ENCODE measurements around the gene DMD. TPM values are rescaled to one million over a fixed set of nuclear protein-coding genes. Genes with fewer than 3 reads are reported as not detected.

The DMD gene
- total RNA-seq, 1 donor, result 32.4 TPM

DNA sequence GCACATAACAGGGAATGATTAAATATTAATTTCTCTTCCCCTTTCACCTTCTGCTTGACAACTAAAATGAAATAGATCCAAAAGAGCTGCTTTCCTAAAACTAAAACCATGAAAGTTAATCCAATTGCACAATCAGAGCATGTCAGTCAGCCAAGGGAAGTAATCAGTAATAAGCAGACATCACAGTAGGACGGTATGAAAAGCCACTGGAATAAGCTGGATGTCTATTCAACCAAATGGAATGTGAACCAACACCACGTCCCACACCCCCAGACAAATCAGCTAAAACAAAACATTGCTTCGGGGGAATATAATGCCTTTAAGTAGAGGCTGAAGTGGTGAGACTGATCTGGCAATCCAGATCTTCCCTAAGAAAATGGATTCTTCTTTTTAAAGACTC is 1280.1 kb downstream of the DMD start:
- TF ChIP-seq, protein P1, sequence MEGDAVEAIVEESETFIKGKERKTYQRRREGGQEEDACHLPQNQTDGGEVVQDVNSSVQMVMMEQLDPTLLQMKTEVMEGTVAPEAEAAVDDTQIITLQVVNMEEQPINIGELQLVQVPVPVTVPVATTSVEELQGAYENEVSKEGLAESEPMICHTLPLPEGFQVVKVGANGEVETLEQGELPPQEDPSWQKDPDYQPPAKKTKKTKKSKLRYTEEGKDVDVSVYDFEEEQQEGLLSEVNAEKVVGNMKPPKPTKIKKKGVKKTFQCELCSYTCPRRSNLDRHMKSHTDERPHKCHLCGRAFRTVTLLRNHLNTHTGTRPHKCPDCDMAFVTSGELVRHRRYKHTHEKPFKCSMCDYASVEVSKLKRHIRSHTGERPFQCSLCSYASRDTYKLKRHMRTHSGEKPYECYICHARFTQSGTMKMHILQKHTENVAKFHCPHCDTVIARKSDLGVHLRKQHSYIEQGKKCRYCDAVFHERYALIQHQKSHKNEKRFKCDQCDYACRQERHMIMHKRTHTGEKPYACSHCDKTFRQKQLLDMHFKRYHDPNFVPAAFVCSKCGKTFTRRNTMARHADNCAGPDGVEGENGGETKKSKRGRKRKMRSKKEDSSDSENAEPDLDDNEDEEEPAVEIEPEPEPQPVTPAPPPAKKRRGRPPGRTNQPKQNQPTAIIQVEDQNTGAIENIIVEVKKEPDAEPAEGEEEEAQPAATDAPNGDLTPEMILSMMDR (IDR thresholded peaks at IDR 0.05; ENCODE audit: insufficient read depth, low read depth, low read length), result no peak
- DNase-seq (ENCODE audit: low read depth), result peak; percentile 3
- no peak overlapping the region for H3K4me3 ChIP-seq (ENCODE audit: low read depth, low read length)

- no peak for DNase-seq (ENCODE audit: low read depth)
- TF ChIP-seq, protein P1 (IDR thresholded peaks at IDR 0.05; ENCODE audit: insufficient read depth, low read depth, low read length), result no peak
- no peak overlapping the region for H3K4me3 ChIP-seq (ENCODE audit: low read depth, low read length)
These were observed 1282.0 kb downstream of the DMD start for GRCh38 chrX:31929366-31929765.

DNA sequence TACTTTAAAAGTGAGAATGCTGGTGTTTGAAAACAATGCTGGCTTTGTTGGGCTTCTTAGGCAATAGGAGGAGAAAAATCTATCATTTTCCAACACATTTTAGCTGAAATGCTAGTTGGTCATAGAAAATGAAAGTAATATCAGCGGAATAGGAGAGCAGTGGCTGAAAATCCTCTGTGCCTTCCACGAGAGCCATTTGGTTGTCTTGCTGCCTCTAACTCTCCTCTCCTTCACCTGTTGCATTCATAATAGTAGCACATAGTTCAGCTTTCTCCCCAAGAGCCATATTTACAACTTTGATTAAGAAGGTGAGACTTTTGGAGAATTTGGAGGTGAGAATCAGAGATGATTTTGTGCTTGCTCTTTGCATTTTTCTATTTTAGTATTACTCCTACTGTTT is 1290.1 kb downstream of the DMD start:
- DNase-seq (ENCODE audit: low read depth), result no peak
- no peak overlapping the region for H3K4me3 ChIP-seq (ENCODE audit: low read depth, low read length)
- TF ChIP-seq, protein P1 (IDR thresholded peaks at IDR 0.05; ENCODE audit: insufficient read depth, low read depth, low read length), result no peak

GRCh38 chrX:31909850-31910572 is 1301.3 kb downstream of the DMD start:
- no peak for DNase-seq (ENCODE audit: low read depth)
- TF ChIP-seq, protein P1 (IDR thresholded peaks at IDR 0.05; ENCODE audit: insufficient read depth, low read depth, low read length), result no peak
- H3K4me3 ChIP-seq (ENCODE audit: low read depth, low read length), result no peak overlapping the region

DNA sequence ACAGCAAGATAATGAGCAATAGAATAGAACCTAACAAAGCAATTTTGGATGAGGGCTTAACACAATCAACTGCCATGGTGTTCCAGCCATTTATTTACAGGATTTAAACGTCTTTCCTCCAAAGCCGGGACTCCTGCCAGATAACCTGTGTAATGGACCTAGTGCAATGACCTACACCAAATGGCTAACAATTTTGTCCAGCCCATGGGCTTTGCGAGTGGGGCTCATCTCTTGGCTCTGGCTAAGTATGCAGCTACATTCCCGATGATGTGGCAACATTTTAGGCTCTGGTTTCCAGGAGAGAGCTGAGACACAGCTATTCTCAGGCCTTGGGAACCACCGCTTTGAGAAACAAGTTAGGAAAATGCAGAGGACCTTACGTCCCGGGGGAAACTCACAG is 1317.2 kb downstream of the DMD start:
- no peak for DNase-seq (ENCODE audit: low read depth)
- TF ChIP-seq, protein P1 (IDR thresholded peaks at IDR 0.05; ENCODE audit: insufficient read depth, low read depth, low read length), result no peak
- no peak overlapping the region for H3K4me3 ChIP-seq (ENCODE audit: low read depth, low read length)

DNA sequence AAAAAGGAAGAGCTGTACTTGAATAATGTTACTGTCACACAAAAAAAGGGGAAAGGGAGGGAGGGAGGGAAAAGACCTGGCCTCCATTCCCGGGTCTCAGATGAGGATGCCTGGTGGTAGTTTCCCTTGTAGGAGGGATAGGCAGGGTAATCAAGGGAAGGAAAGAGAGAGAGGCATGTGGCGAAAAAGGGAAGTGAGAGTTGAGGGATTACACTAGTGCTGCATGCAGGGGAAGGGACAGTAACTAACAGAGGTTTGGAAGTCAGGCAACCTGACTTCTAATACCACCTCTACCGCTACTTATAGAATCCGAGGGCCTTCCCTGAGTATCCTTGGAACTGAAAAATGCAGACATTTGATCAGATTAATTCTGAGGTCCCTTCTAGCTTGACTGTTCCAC is 1317.8 kb downstream of the DMD start:
- H3K4me3 ChIP-seq (ENCODE audit: low read depth, low read length), result no peak overlapping the region
- DNase-seq (ENCODE audit: low read depth), result no peak
- TF ChIP-seq, protein P1 (IDR thresholded peaks at IDR 0.05; ENCODE audit: insufficient read depth, low read depth, low read length), result no peak

GRCh38 chrX:31889088-31889487 is 1322.3 kb downstream of the DMD start:
- TF ChIP-seq, protein P1 (IDR thresholded peaks at IDR 0.05; ENCODE audit: insufficient read depth, low read depth, low read length), result no peak
- DNase-seq (ENCODE audit: low read depth), result no peak

More at GRCh38 chrX:31889088-31889487, 1322.3 kb downstream of the DMD start:
- no peak overlapping the region for H3K4me3 ChIP-seq (ENCODE audit: low read depth, low read length)
